PC-9 (cell line): ENCODE data around the gene UHRF1.
"Not testable (repeated sequence)": the region's sequence is repeated elsewhere in the genome, so short reads cannot be mapped to it uniquely, and the experiment has no call there.

Experiments
- EZH2 ChIP-seq: fragments of 200-600 bp; sonication (generic); IDR thresholded peaks from 2 replicates; pipeline ENCODE4 v1.8.0; 2017; ENCODE audit warnings: antibody characterized with exemption, low read depth
- TF ChIP-seq, protein P1 (sequence below): fragments of 200-600 bp; sonication (generic); conservative IDR thresholded peaks from 2 replicates; pipeline ENCODE4 v1.6.1; 2017; ENCODE audit warnings: mixed run types, antibody characterized with exemption, mild to moderate bottlenecking, moderate library complexity

DNA sequence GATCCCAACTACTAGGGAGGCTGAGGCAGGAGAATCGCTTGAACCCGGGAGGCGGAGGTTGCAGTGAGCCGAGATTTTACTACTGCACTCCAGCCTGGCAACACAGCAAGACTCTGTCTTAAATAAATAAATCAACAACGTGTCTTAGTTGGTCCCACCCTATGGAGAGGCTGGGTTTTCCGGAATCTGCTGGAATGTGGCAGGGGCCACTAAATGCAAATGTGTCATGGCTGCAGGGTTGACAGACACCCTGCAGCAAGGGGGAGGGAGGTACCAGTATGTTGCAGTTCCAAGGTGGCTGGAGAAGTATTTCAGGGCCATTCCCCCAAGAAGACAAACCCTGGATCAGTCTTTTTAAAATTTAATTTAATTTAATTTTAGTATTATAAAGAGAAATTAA is 21.5 kb upstream of the UHRF1 start:
- TF ChIP-seq, protein P1, sequence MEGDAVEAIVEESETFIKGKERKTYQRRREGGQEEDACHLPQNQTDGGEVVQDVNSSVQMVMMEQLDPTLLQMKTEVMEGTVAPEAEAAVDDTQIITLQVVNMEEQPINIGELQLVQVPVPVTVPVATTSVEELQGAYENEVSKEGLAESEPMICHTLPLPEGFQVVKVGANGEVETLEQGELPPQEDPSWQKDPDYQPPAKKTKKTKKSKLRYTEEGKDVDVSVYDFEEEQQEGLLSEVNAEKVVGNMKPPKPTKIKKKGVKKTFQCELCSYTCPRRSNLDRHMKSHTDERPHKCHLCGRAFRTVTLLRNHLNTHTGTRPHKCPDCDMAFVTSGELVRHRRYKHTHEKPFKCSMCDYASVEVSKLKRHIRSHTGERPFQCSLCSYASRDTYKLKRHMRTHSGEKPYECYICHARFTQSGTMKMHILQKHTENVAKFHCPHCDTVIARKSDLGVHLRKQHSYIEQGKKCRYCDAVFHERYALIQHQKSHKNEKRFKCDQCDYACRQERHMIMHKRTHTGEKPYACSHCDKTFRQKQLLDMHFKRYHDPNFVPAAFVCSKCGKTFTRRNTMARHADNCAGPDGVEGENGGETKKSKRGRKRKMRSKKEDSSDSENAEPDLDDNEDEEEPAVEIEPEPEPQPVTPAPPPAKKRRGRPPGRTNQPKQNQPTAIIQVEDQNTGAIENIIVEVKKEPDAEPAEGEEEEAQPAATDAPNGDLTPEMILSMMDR, result not testable (repeated sequence)
- TF ChIP-seq EZH2, result not testable (repeated sequence)
